Adipose tissue (tissue), 3 donors: ENCODE results near the gene PPT1. TPM values are rescaled to one million over a fixed set of nuclear protein-coding genes. Genes with fewer than 3 reads are reported as not detected.

Experiments used
- H3K27ac ChIP-seq: one replicate; pipeline ENCODE4 v1.5.1; 2013; ENCODE audit warnings: low read depth, low read length
- WGBS, 3 donors: extraction: QIAGEN DNeasy Blood & Tissue Kit; methylation state at CpG; one replicate each; pipeline ENCODE4 v1.1.7; 2013; 5-methylcytosine and 5-hydroxymethylcytosine counted together
- polyA plus RNA-seq, 3 donors: library from polyadenylated mRNA; stranded (reverse); fragments of 200-250 nt; gene quantifications; one replicate each; pipeline ENCODE4 v1.2.3, GENCODE V29; 2013
- donor health status: healthy with polysubstance abuse.
- donor health status: Bipolar disorder and iron deficiency.
- donor health status: healthy.

The PPT1 gene
- polyA plus RNA-seq, result 10 to 100 TPM; 23.0 to 54.4 (median 47.1) TPM

GRCh38 chr1:40096977-40097782 is at the start of gene PPT1:
Gene PPT1, minus strand, starts transcription at chr1:40097252. Its CDS starts 14 bp downstream, at chr1:40097238.
- no peak within 1 kb of the TSS for H3K27ac ChIP-seq
- WGBS, 3 donors, result 0 to 1% (median 0%) methylated on average over 51 of the region's 51 CpGs

- WGBS, 3 donors, result 12 to 18% (median 17%) methylated on average over 7 of the region's 7 CpGs
Observed at GRCh38 chr1:40143891-40144575, 47.0 kb upstream of the PPT1 start.

DNA sequence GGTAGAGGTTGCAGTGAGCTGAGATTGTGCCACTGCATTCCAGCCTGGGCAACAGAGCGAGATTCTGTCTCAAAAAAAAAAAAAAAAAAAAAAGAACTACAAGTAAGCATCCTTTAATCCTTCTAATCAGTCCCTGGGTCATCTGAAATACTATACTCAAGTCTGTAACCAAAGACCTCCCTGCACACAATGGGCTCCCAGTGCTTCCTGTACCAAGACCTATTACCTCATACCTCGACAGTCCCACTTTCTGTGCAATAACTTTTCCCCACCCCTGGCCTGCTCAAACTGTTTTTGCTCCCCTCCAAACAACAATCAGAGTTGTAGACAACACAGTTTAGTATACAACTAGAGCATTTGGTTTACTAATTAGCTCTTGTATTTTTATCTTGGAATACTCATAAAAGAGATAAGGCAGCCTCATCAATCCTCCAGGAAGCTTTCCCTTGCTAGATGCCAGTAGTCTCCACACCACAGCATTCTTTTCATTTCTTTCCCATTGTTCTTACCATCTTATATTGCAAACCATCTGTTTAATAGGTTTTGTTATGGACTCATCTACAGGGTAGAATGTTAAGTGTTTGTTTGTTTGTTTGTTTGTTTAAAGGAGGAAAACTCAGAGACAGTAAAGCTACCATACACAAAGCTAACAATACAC is 45.0 kb upstream of the PPT1 start:
- H3K27ac ChIP-seq, result no peak overlapping the region
- WGBS, 3 donors, result 15 to 59% (median 29%) methylated on average over 1 to 2 of the region's 2 CpGs

More at GRCh38 chr1:40143891-40144575, 47.0 kb upstream of the PPT1 start:
- H3K27ac ChIP-seq, result no peak overlapping the region

DNA sequence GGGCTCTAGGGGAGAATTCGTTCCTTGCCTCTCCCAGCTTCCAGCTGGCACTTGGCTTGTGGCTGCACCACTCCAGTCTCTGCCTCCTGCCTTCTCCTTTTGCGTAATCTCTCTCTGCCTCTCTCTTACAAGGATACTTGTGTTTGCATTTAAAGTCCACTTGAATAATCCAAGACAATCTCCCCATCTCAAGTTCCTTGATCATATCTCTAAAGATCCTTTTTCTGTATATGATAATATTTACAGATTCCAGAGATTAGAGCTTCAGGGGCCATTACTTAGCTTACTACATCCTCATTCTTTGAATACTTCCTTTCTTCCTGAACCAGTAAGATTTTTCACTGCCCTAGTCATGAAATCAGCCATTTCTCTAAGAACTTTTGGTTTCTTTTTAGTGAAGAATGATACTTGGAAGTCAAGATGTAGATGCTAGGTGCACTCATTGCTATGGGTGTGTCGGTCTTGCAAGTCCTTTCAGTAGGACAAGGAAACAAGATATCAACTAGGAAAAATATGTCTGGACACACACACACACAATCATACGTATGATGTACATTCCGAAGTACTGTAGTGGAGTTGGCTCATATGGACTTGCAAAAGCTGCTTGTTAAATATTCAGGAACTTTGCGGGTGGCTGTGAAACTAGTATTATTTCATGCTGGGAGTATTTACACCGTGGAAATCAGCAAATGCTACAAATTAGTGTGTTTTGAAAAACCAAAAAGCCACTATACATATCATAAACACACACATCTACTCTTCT is 43.3 kb upstream of the PPT1 start:
- 75 to 80% (median 76%) methylated on average over 7 of the region's 7 CpGs for WGBS, 3 donors
- H3K27ac ChIP-seq, result no peak overlapping the region

GRCh38 chr1:40133839-40134238 is 36.8 kb upstream of the PPT1 start:
- 41 to 52% (median 51%) methylated on average over 2 of the region's 2 CpGs for WGBS, 3 donors
- H3K27ac ChIP-seq, result no peak overlapping the region

GRCh38 chr1:40133312-40133665 is 36.2 kb upstream of the PPT1 start:
- H3K27ac ChIP-seq, result no peak overlapping the region
- 70 to 73% (median 71%) methylated on average over 21 of the region's 21 CpGs for WGBS, 3 donors

DNA sequence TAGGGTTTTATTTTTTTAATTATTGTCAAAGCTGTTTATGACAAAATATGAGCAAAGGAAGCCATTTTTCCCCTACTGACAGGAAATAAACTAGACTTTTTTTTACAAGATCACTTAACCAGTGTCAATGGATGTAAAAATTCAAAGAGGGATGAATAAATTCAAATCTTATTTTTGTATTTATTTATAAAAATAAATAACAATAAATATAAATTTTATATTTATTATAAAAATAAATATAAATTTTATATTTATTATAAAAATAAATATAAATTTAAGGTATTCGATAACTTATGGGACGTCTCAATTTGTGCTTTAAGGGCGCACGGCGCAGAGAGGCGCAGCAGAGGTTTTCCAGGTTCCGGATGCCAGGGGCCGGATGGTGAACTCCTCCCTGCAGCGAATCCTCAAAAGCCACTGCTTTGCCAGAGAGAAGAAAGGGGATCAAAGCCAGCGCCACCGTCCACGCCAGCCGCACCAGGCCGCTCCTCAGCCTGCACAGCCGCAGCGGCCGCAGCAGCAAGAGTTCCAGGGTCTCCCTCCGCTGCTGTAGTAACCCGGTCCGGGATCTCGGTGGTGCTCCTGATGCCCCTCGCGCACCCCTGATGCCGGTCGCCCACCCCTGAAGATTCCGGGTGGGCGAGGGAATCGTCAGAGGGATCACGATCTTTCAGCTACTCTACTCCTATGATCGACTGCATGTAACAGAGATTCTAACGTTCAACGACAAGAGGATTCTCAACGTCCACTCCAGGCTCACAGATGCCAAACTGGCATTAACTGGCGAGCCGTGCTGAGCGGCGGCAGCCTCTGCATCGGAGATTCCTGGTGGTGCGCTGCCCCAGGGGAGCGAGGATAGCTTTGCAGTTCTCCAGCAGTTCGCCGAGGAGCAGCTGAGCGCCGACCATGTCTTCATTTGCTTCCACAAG is 35.6 kb upstream of the PPT1 start:
- 23 to 42% (median 30%) methylated on average over 41 to 44 of the region's 44 CpGs for WGBS, 3 donors
- H3K27ac ChIP-seq, result no peak overlapping the region

- H3K27ac ChIP-seq, result no peak overlapping the region
- WGBS, 3 donors, result 10 to 57% (median 28%) methylated on average over 2 of the region's 2 CpGs
Observed at GRCh38 chr1:40130892-40131291, 33.8 kb upstream of the PPT1 start.

- no peak overlapping the region for H3K27ac ChIP-seq
Observed at GRCh38 chr1:40122855-40123254, 25.8 kb upstream of the PPT1 start.

DNA sequence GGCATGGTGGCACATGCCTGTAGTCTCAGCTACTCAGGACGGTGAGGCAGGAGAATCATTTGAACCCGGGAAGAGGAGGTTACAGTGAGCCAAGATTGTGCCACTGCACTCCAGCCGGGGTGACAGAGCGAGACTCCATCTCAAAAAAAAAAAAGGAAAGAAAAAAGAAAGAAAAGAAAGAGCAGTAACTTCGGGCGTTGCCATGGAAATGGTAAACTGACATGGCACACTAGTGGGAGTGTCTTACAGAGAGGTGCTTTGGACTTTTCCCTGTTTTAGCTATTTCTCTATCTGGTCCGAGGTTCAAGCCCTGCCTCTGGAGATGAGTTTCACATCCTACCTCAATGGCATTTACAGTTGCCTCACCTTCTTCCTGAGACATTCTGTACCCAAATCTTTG is 23.1 kb upstream of the PPT1 start:
- H3K27ac ChIP-seq, result no peak overlapping the region
- 83 to 88% (median 86%) methylated on average over 6 to 7 of the region's 7 CpGs for WGBS, 3 donors

DNA sequence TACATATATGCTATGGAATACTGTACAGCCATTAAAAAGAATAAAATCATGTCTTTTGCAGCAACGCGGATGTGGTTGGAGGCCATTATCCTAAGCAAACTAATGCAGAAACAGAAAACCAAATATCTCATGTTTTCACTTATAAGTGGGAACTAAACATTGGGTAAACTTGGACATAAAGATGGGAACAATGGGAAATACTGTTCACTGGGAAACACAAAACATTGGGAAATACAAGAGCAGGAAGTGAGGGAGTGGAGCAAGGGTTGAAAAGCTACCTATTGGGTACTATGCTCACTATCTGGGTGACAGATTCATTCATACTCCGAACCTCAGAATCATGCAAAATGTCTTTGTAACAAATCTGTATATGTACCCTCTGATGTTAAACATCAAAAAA is 17.3 kb upstream of the PPT1 start:
- no peak overlapping the region for H3K27ac ChIP-seq
- WGBS, 3 donors, result 84 to 91% (median 89%) methylated on average over 3 of the region's 3 CpGs

- H3K27ac ChIP-seq, result no peak overlapping the region
Observed at GRCh38 chr1:40110389-40110788, 13.3 kb upstream of the PPT1 start.

- 73 to 90% (median 88%) methylated on average over 6 of the region's 6 CpGs for WGBS, 3 donors
- no peak overlapping the region for H3K27ac ChIP-seq
Observed at GRCh38 chr1:40107290-40107959, 10.4 kb upstream of the PPT1 start.

- H3K27ac ChIP-seq, result no peak overlapping the region
- WGBS, 3 donors, result 77 to 93% (median 87%) methylated on average over 1 of the region's 1 CpG
Observed at GRCh38 chr1:40105028-40105427, 8.0 kb upstream of the PPT1 start.

- H3K27ac ChIP-seq, result no peak overlapping the region
- 88% methylated on average over 3 of the region's 3 CpGs for WGBS, 3 donors
Observed at GRCh38 chr1:40102896-40103295, 5.8 kb upstream of the PPT1 start.

DNA sequence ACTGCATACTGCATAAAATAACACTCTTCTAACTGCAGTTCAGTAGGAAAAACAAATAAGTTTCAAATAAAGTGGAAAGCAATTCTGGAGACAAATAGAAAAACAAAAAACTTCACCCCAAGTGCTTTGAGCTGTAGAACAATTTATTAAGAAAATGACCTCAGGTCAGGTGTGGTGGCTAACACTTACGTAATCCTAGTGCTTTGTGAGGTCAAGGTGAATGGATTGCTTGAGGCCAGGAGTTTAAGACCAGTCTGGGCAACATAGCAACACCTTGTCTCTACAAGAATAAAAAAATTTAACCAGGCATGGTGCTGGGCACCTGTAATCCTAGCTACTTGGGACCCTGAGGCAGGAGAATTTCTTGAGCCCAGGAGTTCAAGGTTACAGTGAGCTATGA is 5.0 kb upstream of the PPT1 start:
- 65 to 87% (median 74%) methylated on average over 1 of the region's 1 CpG for WGBS, 3 donors
- no peak overlapping the region for H3K27ac ChIP-seq

- WGBS, 3 donors, result 10 to 12% (median 12%) methylated on average over 9 of the region's 9 CpGs
- H3K27ac ChIP-seq, result no peak overlapping the region
Observed at GRCh38 chr1:40096646-40096976, 441 bp downstream of the PPT1 start.
